Measurements from ENCODE around the gene TEX11. TPM values are rescaled to one million over a fixed set of nuclear protein-coding genes. Genes with fewer than 3 reads are reported as not detected.

Gene TEX11
- total and polyA plus RNA-seq, 2 donors (not counting 1 experiment from before 2014, with no cell fraction given) = not detected

DNA sequence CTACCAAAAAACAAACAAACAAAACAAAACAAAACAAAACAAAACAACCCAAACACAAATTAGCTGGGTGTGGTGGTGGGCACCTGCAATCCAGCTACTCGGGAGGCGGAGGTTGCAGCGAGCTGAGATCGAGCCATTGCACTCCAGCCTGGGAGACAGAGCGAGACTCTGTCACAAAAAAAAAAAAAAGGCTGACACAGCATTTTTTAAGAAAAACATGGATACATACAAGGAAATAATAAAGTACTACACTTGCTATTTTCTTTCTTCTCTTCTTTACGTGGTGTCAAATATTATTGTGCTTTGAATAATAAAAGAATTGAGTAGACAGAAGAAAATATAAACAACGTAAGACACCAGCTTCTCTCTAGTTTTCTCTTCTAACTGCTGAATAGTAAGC lies 73.9 kb downstream of the TEX11 start:
- no peak overlapping the region for H2AFZ ChIP-seq (ENCODE audit: low read length)
- no peak overlapping the region for H3K4me3 ChIP-seq (replicated peaks in 1 of 4; ENCODE audit: control extremely low read depth in 1 of 4, insufficient read depth in 1 of 4, low read depth in 3 of 4, low read length in 4 of 4)
- TF ChIP-seq, protein P1, sequence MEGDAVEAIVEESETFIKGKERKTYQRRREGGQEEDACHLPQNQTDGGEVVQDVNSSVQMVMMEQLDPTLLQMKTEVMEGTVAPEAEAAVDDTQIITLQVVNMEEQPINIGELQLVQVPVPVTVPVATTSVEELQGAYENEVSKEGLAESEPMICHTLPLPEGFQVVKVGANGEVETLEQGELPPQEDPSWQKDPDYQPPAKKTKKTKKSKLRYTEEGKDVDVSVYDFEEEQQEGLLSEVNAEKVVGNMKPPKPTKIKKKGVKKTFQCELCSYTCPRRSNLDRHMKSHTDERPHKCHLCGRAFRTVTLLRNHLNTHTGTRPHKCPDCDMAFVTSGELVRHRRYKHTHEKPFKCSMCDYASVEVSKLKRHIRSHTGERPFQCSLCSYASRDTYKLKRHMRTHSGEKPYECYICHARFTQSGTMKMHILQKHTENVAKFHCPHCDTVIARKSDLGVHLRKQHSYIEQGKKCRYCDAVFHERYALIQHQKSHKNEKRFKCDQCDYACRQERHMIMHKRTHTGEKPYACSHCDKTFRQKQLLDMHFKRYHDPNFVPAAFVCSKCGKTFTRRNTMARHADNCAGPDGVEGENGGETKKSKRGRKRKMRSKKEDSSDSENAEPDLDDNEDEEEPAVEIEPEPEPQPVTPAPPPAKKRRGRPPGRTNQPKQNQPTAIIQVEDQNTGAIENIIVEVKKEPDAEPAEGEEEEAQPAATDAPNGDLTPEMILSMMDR (conservative IDR thresholded peaks at IDR 0.05 in 1 of 2, IDR thresholded peaks at IDR 0.05 in 1 of 2; ENCODE audit: low read depth in 1 of 2, low read length in 2 of 2) = no peak
- no peak for TF ChIP-seq EZH2 (IDR thresholded peaks at IDR 0.05; ENCODE audit: low read length, missing control alignments)
- no peaks in the 10 kb centered on the region for H3K9me3 ChIP-seq (ENCODE audit: control insufficient read depth, insufficient read depth, low read depth, low read length)
- no peak overlapping the region for H3K27ac ChIP-seq (ENCODE audit: insufficient read depth, low read length)
- no peaks in the 10 kb centered on the region for H3K27me3 ChIP-seq (ENCODE audit: control insufficient read depth, insufficient read depth, low read length)
- H3K79me2 ChIP-seq (ENCODE audit: control insufficient read depth, insufficient read depth, low read length) = no peaks in the 10 kb centered on the region
- DNase-seq (ENCODE audit: low read depth in 2 of 2) = no peak
- no peaks in the 10 kb centered on the region for H4K20me1 ChIP-seq (ENCODE audit: control insufficient read depth, extremely low read depth, insufficient read depth, low read length)
- no peak overlapping the region for H3K9ac ChIP-seq (ENCODE audit: insufficient read depth, low read length)
- H3K4me2 ChIP-seq (ENCODE audit: extremely low read depth, insufficient read depth, low read length) = no peak overlapping the region
- no peaks in the 10 kb centered on the region for H3K4me1 ChIP-seq (ENCODE audit: control insufficient read depth, extremely low read depth, insufficient read depth, low read length)
- H3K36me3 ChIP-seq (ENCODE audit: control insufficient read depth, insufficient read depth, low read length) = no peaks in the 10 kb centered on the region

DNA sequence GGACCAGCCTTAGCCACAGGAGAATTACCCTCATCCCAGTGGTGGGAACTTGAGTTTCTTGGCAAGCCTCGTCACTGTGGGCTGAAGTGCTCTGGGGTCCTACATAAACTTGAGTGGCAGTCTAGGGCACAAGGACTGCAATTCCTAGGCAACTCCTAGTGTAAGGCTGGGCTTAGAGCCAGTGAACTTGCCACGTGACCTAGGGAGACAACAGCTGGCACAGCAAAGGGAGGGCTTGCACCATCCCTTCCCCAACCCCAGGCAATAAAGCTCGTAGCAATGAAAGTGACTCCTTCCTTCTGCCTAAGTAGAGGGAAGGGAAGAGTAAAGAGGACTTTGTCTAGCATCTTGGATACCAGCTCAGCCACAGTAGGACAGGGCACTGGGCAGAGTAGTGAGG lies 81.8 kb downstream of the TEX11 start:
- H2AFZ ChIP-seq (ENCODE audit: low read length) = no peak overlapping the region

DNA sequence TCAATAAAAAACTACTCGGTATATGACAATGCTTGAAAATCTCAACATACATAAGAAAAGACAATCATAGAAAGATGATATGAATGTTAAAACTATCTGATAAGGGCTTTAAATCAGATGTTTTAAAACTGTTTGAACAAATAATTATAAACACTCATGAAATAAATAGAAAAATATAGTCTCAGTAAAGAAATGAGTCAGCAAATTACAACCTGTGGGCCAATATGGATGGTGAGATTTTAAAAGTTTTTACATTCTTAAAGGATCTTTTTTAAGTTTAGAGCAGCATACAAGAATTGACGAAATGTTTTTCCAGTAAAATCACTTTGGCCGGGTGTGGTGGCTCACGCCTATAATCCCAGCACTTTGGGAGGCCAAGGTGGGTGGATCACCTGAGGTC lies 83.1 kb downstream of the TEX11 start:
- Histone ChIP-seq H3K4me1 (ENCODE audit: control insufficient read depth, extremely low read depth, insufficient read depth, low read length) (no peaks in the 10 kb centered on the region), H3K9me3 (ENCODE audit: control insufficient read depth, insufficient read depth, low read depth, low read length) (no peaks in the 10 kb centered on the region), H3K27me3 (ENCODE audit: control insufficient read depth, insufficient read depth, low read length) (no peaks in the 10 kb centered on the region)

More for the DNA sequence above, 81.8 kb downstream of the TEX11 start:
- Histone ChIP-seq H3K9me3 (ENCODE audit: control insufficient read depth, insufficient read depth, low read depth, low read length) (no peaks in the 10 kb centered on the region), H3K4me2 (ENCODE audit: extremely low read depth, insufficient read depth, low read length) (no peak overlapping the region), H3K27me3 (ENCODE audit: control insufficient read depth, insufficient read depth, low read length) (no peaks in the 10 kb centered on the region), H3K4me3 (replicated peaks in 1 of 4; ENCODE audit: control extremely low read depth in 1 of 4, insufficient read depth in 1 of 4, low read depth in 3 of 4, low read length in 4 of 4) (no peak overlapping the region), H3K27ac (ENCODE audit: insufficient read depth, low read length) (no peak overlapping the region), H3K79me2 (ENCODE audit: control insufficient read depth, insufficient read depth, low read length) (no peaks in the 10 kb centered on the region), H3K4me1 (ENCODE audit: control insufficient read depth, extremely low read depth, insufficient read depth, low read length) (no peaks in the 10 kb centered on the region), H4K20me1 (ENCODE audit: control insufficient read depth, extremely low read depth, insufficient read depth, low read length) (no peaks in the 10 kb centered on the region), H3K36me3 (ENCODE audit: control insufficient read depth, insufficient read depth, low read length) (no peaks in the 10 kb centered on the region), H3K9ac (ENCODE audit: insufficient read depth, low read length) (no peak overlapping the region)
- no peak for TF ChIP-seq EZH2 (IDR thresholded peaks at IDR 0.05; ENCODE audit: low read length, missing control alignments)
- TF ChIP-seq, protein P1 (conservative IDR thresholded peaks at IDR 0.05 in 1 of 2, IDR thresholded peaks at IDR 0.05 in 1 of 2; ENCODE audit: low read depth in 1 of 2, low read length in 2 of 2) = no peak
- DNase-seq (ENCODE audit: low read depth in 2 of 2) = no peak

More for the DNA sequence above, 83.1 kb downstream of the TEX11 start:
- TF ChIP-seq EZH2 (IDR thresholded peaks at IDR 0.05; ENCODE audit: low read length, missing control alignments) = no peak
- TF ChIP-seq, protein P1 (conservative IDR thresholded peaks at IDR 0.05 in 1 of 2, IDR thresholded peaks at IDR 0.05 in 1 of 2; ENCODE audit: low read depth in 1 of 2, low read length in 2 of 2) = no peak
- Histone ChIP-seq H4K20me1 (ENCODE audit: control insufficient read depth, extremely low read depth, insufficient read depth, low read length) (no peaks in the 10 kb centered on the region), H3K27ac (ENCODE audit: insufficient read depth, low read length) (no peak overlapping the region), H3K4me2 (ENCODE audit: extremely low read depth, insufficient read depth, low read length) (no peak overlapping the region), H3K36me3 (ENCODE audit: control insufficient read depth, insufficient read depth, low read length) (no peaks in the 10 kb centered on the region), H2AFZ (ENCODE audit: low read length) (no peak overlapping the region), H3K4me3 (replicated peaks in 1 of 4; ENCODE audit: control extremely low read depth in 1 of 4, insufficient read depth in 1 of 4, low read depth in 3 of 4, low read length in 4 of 4) (no peak overlapping the region), H3K9ac (ENCODE audit: insufficient read depth, low read length) (no peak overlapping the region), H3K79me2 (ENCODE audit: control insufficient read depth, insufficient read depth, low read length) (no peaks in the 10 kb centered on the region)
- no peak for DNase-seq (ENCODE audit: low read depth in 2 of 2)
